ENCODE measurements around the gene USP32. TPM values are rescaled to one million over a fixed set of nuclear protein-coding genes. Genes with fewer than 3 reads are reported as not detected.
"Not testable (repeated sequence)": the region's sequence is repeated elsewhere in the genome, so short reads cannot be mapped to it uniquely, and the experiment has no call there.

The USP32 gene
- polyA plus RNA-seq, 4 donors, result 31.8 to 44.2 (median 42.3) TPM

- not testable (repeated sequence) for DNase-seq (ENCODE audit: low read depth in 4 of 4, low spot score in 3 of 4)
These were observed 13.7 kb downstream of the USP32 start for GRCh38 chr17:60378187-60378586.

- DNase-seq (ENCODE audit: low read depth in 4 of 4, low spot score in 3 of 4), result no peak
These were observed 19.0 kb downstream of the USP32 start for GRCh38 chr17:60372790-60373483.

GRCh38 chr17:60371818-60372510, 20.0 kb downstream of the USP32 start:
- no peak for DNase-seq (ENCODE audit: low read depth in 4 of 4, low spot score in 3 of 4)

DNA sequence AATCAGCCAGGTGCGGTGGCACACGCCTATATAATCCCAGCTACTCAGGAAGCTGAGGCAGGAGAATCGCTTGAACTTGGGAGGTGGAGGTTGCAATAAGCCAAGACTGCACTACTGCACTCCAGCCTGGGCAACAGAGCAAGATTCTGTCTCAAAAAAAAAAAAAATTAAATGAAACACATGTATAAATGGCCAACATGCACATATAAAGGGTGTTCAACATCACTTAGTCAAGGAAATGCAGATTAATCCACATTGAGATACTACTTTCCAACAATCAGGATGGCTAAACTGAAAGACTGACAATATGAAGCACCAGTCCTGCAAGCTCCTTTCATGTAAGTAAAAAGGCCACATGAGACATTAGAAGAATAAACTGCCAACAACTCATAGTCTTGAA, 20.5 kb downstream of the USP32 start:
- no peak for DNase-seq (ENCODE audit: low read depth in 4 of 4, low spot score in 3 of 4)

DNA sequence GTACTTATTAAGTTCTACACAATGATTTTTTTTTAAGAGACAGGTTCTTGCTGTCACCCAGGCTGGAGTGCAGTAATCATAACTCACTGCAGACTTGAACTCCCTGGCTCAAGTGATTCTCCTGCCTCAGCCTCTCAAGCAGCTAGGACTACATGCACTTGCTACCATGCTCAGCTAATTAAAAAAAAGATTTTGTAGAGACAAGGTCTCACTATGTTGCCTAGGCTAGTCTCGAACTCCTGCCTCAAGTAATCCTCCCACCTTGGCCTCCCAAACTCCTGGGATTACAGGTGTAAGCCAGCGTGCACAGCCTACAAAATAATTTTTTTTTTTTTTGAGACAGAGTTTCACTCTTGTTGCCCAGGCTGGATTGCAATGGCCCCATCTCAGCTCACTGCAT, 22.2 kb downstream of the USP32 start:
- no peak for DNase-seq (ENCODE audit: low read depth in 4 of 4, low spot score in 3 of 4)

DNA sequence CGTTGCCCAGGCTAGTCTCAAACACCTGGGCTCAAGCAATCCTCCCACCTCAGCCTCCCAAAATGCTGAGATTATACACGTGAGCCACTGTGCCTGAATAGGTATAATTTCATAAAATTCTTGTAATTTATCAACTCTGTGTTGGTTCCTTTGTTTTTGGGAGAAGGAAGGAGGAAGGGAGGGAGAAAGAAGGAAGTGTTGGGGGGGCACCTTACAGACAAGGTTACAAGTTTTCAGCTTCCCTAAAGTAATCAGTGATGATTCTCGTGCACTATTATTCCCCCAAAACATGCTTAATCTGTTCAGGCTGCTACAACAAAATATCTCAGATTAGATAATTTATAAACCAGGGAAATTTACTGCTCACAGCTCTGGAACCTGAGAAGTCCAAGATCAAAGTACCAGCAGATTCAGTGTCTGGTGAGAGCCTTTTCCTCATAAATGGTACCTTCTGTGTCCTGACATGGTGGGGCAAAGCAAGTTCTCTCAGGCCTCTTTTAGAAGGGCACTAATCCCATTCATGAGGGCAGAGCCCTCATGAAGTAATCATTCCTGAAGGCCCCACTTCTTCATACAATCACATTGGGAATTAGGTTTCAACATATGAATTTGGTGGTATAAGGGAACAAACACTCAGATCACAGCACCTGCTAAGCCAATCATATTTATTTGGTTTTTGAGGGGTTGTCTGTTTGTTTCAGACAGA, 28.1 kb downstream of the USP32 start:
- no peak for DNase-seq (ENCODE audit: low read depth in 4 of 4, low spot score in 3 of 4)

DNA sequence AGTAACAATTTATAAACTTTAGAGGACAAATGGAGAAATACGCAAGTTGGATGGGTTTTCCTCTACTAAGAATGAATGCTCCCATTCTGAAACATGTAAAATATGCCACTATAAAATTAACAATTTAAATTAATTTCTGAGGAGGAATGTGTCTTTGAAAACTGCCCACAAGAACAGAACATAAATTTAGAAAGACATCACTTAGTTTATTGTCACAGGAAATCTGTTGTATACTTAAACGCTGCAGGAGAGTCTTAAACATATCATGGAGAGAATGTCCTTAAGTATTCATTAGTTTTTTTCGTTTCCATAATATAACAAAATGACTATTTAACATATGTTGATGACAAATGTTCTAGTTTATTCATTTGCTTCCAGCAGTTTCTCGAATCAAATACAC, 29.6 kb downstream of the USP32 start:
- DNase-seq (ENCODE audit: low read depth in 4 of 4, low spot score in 3 of 4), result no peak

DNA sequence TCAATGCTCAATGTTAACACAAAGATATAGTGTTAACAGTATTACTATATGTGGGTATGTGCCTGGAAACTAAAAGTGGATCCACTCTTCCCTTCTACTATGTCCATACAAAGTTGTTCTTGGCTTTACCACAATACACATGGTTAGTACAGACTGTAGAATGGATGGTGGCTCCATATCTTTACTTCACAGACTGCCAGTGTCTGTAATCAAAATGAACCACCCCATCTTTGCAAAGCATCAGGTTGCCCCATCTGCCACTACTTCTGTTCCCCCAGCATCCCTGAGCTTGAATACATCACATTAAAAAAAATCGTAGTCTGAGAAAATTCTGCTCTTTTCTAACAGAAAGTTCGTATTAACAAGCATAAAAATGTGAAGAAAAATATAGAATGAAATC, 30.0 kb downstream of the USP32 start:
- no peak for DNase-seq (ENCODE audit: low read depth in 4 of 4, low spot score in 3 of 4)

DNA sequence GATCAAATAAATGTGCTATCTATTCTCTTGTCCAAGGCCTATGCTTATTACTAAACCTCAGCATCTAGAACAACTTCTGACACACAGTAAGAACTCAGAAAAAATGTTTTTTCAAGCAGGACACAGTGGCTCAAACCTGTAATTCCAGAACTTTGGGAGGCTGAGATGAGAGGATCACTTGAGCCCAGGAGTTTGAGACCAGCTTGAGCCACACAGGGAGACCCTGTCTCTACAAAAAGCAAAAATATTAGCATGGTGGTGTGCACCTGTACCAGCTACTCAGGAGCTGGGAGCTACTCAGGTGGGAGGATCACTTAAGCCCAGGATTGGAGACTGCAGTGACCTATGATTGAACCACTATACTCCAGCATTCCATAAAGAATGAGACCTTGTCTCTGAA, 32.5 kb downstream of the USP32 start:
- DNase-seq (ENCODE audit: low read depth in 4 of 4, low spot score in 3 of 4), result no peak

DNA sequence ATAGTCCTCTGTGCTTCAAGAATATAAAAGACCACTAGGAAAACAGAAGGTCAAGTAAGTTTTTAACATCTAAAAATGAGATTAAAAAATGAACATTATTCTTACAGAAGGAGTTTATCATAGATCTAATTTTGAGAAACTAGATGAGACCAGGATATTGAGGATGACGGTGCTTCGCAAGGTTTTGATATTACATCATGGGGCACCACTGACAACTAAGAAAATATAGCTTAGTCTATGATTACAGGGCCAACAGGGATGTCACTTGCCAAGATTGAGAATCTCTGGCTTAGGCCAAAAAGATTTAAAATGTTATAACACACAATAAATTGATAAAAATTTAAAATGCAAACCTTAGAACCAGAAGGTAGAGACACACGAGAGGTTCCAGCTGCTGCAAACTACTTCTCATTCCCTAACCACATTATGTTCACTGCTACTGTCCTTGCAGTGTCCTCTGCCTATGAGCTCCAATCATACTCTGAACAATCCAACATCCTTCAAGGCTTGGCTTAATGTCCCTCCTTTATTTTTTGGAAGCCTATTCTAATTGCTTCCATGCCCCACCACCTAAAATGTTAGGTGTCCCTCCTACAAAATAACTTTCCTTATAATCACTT, 33.2 kb downstream of the USP32 start:
- no peak for DNase-seq (ENCODE audit: low read depth in 4 of 4, low spot score in 3 of 4)

DNA sequence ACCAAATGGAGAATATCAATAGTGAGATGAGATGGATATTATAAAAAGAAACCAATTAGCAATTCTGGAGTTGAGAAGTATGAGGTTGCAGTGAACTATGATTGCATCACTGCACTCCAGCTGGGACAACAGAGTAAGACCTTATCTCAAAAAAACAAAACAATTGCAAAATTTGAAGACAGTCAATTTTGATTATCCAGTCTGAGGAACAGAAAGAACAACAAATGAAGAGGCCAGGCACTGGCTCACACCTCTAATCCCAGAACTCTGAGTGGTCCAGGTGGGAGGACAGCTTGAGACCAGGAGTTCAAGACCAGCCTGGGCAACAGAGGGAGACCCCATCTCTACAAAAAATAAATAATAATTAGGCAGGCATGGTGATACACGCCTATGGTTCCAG, 35.0 kb downstream of the USP32 start:
- no peak for DNase-seq (ENCODE audit: low read depth in 4 of 4, low spot score in 3 of 4)

DNA sequence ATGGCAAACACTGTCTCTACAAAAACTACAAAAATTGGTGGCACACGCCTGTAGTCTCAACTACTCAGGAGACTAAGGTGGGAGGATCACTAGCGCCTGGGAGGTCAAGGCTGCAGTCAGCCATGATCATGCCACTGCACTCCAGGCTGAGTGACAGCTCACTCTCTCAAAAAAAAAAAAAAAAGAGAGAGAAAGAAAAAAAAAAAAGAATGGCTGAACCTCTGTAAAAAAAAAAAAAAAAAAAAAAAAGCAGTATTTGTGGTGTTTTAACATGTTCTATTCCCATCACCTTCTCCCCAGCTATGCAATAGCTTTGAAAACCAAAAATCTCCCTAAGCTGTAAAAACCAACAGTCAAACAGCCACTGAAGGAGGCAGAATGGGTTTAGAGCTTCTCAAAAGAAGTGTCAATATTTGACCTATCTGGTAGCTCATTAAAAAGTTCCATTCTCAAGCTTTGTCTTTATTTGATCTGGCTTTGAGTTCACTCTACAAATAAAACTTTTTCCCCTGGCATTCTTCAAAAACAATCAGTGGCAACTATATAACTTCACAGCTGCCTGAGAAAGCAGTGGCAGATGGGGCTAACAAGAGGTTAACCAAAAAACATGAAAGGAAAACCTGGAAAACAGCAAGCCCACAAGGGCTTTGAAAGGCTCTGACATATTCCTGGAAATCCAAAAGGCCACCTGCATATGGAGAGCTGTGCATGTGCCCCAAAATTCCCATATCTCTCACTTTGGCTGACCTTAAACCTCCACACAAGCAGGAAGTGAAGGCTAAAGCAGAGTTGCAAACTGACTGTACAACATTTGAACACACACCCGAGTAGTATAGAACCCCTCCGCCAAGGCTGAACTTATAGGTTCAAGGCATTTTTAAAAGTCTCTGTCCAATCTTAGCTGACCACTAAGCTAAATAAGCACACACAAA, 36.0 kb downstream of the USP32 start:
- no peak for DNase-seq (ENCODE audit: low read depth in 4 of 4, low spot score in 3 of 4)

DNA sequence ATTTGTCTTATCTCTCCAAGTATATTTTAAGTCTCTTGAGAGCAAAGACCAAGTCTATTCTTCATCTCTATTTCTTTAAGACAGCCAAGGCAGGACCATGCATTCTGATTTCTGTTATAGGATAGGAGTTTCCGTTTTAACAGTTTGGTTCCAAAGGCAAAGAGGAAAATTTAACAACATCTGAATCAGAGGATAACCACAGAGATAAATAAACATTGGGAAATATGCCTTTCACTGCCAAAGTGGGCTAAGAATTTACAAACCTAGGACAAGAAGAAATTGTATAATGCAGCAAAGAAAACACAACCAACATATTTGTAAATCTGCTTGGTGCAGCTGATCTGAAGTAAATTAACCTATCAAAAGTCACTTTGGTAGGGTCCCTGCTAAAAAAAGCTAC, 37.7 kb downstream of the USP32 start:
- DNase-seq (ENCODE audit: low read depth in 4 of 4, low spot score in 3 of 4), result no peak

DNA sequence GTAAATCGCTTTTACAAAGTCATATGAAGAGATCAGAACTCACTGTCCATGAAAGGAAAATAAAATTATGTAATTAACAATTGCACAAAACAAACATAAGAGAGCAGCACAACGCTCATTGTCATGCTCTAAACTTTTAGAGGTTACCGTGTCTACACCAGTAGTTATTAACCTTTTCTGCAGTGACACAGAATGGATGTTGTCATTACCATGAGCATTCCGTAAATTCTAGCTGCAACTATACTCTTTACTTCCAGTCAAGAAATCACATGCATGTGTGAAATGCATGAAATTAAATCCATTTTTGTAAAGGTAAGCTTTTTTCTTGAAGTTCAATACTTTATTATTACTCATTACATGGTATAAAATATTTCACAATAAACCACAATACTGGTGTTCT, 38.2 kb downstream of the USP32 start:
- DNase-seq (ENCODE audit: low read depth in 4 of 4, low spot score in 3 of 4), result no peak

- DNase-seq (ENCODE audit: low read depth in 4 of 4, low spot score in 3 of 4), result no peak
These were observed 39.4 kb downstream of the USP32 start for GRCh38 chr17:60352569-60352968.

- no peak for DNase-seq (ENCODE audit: low read depth in 4 of 4, low spot score in 3 of 4)
These were observed 39.9 kb downstream of the USP32 start for GRCh38 chr17:60352071-60352470.

- no peak for DNase-seq (ENCODE audit: low read depth in 4 of 4, low spot score in 3 of 4)
These were observed 40.8 kb downstream of the USP32 start for GRCh38 chr17:60351012-60351695.

GRCh38 chr17:60348616-60349015, 43.3 kb downstream of the USP32 start:
- DNase-seq (ENCODE audit: low read depth in 4 of 4, low spot score in 3 of 4), result no peak

DNA sequence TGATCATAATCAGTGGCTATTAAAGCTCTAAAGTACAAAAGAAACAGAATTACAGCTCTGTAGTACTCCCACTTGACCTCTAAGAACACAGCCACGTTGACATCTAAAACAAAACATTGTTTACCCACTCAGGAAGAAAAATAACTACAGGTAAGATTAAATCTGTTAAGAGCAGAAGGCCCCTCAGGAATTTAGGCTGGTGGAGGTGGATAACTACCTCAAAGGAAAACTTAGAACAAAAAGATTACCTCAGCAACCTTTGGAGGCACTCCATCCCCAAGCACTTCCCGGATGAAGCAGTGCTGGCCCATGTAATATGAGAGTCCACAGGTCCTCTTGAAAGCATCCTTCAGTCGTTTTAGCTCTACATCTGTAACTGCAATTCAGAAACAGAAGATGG, 46.7 kb downstream of the USP32 start:
- DNase-seq (ENCODE audit: low read depth in 4 of 4, low spot score in 3 of 4), result no peak

DNA sequence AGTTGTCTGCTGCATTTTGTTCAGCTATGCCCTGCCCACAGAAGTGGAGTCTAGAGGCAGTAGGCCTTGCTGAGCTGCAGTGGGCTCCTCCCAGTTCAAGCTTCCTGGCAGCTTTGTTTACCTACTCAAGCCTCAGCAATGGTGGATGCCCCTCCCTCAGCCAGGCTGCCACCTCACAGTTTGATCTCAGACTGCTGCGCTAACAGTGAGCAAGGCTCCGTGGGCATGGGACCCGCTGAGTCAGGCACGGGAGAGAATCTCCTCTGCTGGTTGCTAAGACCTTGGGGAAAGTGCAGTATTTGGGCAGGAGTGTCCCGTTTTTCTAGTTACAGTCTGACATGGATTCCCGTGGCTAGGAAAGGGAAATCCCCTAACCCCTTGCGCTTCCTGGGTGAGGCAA, 49.4 kb downstream of the USP32 start:
- DNase-seq (ENCODE audit: low read depth in 4 of 4, low spot score in 3 of 4), result not testable (repeated sequence)
